HFF-Myc (cell line): ENCODE results near the gene AP5B1.

Source experiments
- DNase-seq: peaks from one replicate; pipeline ENCODE4 v3.0.0-alpha.2; 2011; ENCODE audit warnings: low read depth; ENCODE audit errors: extremely low read depth
- H3K4me3 ChIP-seq: replicated peaks from 2 replicates; pipeline ENCODE4 v1.5.1; 2011; ENCODE audit warnings: low read depth, mild to moderate bottlenecking, control low read depth, low read length
- TF ChIP-seq, protein P1 (sequence below): IDR thresholded peaks from 2 replicates; pipeline ENCODE4 v1.5.1; 2012; ENCODE audit warnings: mild to moderate bottlenecking, low read depth, low read length, control low read depth; ENCODE audit errors: missing control alignments

AP5B1 gene

DNA sequence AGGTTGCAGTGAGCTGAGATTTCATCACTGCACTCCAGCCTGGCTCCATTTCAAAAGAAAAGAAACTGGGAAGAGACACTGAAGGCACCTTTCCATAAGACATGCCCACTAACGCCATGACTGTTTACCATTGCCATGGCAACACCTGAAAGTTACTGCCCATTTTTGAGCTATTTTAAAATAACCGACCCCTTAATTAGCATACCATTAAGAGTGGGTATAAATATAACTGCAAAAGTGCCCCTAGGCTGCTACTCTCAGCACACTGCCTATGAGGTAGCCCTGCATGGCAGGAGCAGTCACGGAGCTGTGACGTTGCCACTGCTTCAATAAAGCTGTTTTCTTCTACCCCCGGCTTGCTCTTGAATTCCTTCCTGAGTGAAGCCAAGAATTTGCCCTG lies 50.3 kb downstream of the AP5B1 start:
- TF ChIP-seq, protein P1, sequence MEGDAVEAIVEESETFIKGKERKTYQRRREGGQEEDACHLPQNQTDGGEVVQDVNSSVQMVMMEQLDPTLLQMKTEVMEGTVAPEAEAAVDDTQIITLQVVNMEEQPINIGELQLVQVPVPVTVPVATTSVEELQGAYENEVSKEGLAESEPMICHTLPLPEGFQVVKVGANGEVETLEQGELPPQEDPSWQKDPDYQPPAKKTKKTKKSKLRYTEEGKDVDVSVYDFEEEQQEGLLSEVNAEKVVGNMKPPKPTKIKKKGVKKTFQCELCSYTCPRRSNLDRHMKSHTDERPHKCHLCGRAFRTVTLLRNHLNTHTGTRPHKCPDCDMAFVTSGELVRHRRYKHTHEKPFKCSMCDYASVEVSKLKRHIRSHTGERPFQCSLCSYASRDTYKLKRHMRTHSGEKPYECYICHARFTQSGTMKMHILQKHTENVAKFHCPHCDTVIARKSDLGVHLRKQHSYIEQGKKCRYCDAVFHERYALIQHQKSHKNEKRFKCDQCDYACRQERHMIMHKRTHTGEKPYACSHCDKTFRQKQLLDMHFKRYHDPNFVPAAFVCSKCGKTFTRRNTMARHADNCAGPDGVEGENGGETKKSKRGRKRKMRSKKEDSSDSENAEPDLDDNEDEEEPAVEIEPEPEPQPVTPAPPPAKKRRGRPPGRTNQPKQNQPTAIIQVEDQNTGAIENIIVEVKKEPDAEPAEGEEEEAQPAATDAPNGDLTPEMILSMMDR = no peak
- no peak overlapping the region for H3K4me3 ChIP-seq
- no peak for DNase-seq

DNA sequence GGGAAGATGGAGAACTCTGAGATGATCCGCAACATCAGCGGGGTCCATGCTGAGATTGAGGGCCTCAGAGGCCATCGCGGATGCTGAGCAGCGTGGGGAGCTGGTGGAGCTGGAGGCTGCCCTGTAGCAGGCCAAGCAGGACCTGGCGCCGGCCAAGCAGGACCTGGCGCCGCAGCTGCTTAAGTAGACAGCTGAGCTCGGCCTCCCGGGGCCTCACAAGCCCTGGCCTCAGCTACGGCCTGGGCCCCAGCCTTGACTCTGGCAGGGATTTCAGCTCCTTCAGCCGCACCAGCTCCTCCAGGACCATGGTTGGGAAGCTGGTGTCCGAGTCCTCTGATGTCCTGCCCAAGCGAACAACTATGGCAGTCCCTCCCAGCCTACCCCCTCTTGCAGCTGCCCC lies 52.9 kb downstream of the AP5B1 start:
- H3K4me3 ChIP-seq = no peak overlapping the region
- TF ChIP-seq, protein P1 = no peak
- DNase-seq = no peak

DNA sequence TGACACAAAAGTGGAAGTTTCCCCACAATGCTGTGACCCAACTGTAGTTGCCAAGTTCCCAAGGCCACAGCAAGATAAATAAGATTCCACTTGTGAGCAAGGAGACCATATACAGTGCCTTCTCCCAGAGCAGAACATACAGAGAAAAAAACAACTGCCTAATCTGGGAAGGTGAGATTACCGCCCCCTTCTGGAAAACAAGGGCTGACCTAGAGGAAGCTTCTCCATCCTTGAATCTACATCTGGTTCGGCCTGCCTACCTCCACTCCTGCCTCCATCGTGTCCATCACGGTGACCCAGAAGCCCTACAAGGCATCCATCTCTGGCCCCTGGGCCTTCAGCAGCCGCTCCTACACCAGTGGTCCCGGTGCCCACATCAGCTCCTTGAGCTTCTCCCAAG lies 54.1 kb downstream of the AP5B1 start:
- H3K4me3 ChIP-seq = no peak overlapping the region
- no peak for DNase-seq
- TF ChIP-seq, protein P1 = peak; percentile 14
